Heart left ventricle (tissue), 13 donors: Measurements from ENCODE around the gene FAR2.

Experiments used
- CTCF ChIP-seq, 12 donors: fragments of 200-600 bp; sonication (generic) in 4 of 12; IDR thresholded peaks; one replicate each; pipeline versions ENCODE4 v1.5.0 to v1.8.0; 2018 to 2022; ENCODE audit warnings: antibody characterized with exemption in 12 of 12, mild to moderate bottlenecking in 5 of 12
- POLR2A ChIP-seq, 2 donors: fragments of 450-650 bp; IDR thresholded peaks; one replicate each; pipeline ENCODE4 v1.6.1; 2017; ENCODE audit warnings: antibody characterized with exemption in 2 of 2, mild to moderate bottlenecking in 2 of 2, moderate library complexity in 2 of 2
- donor health status: ischemic (EF 13 %, LVEDD 7.1; RV severe dilation, severe dysfunction).
- donor health status: DM: no; HTN: yes; CAD: no.
- donor health status: DM: no; HTN: no; CAD: no.
- donor health status: ischemic (EF 25% LVEDD 6.9; RV normal size, moderate dysfunction).
- donor health status: ischemic (EF 25% LVEDD 5.7; RV mildly dilated, moderate dysfunction).
- donor health status: ischemic (EF 35%, LVEDD 5.7; RV mildly dilated, moderate dysfunction).
- donor health status: nonischemic (EF 11% LVEDD 7.7; RV severe dilation, severe dysfunction).
- donor health status: DM: yes; HTN: yes; CAD: no.
- donor health status: PGD.
- donor health status: ischemic (EF 29% LVEDD 5.4; RV normal size, mild dysfunction).
- donor health status: nonischemic (EF 23%, LVEDD 6.1; RV moderate dilation, normal function).

- no peak for TF ChIP-seq POLR2A (IDR thresholded peaks at IDR 0.05)
- no peak for TF ChIP-seq CTCF (IDR thresholded peaks at IDR 0.05)
These were observed 188.2 kb downstream of the FAR2 start for GRCh38 chr12:29337325-29337724.
